Kidney capillary endothelial cell (primary cell): ENCODE results near the gene COMT.

Source experiments
- DNase-seq: peaks from one replicate; pipeline ENCODE4 v3.0.0-alpha.2; 2018; ENCODE audit warnings: low spot score

COMT gene

DNA sequence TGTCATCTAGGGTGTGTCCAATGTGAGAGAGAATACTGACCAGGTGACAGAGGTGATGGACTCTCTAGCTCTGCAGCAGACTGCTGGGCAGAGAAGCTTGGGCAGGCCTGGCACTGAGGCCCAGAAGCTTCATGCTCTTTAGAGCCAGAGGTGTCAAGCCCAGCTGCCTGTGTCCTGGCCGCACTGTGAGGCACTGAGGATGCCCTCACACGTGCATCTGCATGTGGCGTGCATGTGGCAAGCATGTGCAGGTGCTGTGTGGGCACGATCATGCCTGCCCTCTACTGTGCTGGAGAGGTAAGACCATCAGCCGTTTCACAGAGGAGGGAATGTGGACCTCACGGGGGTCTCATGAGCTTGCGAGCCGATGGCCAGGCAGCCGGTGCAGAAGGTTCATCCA lies 15.9 kb downstream of the COMT start:
- DNase-seq, result no peak

GRCh38 chr22:19958083-19959042 lies 16.8 kb downstream of the COMT start:
- no peak for DNase-seq

DNA sequence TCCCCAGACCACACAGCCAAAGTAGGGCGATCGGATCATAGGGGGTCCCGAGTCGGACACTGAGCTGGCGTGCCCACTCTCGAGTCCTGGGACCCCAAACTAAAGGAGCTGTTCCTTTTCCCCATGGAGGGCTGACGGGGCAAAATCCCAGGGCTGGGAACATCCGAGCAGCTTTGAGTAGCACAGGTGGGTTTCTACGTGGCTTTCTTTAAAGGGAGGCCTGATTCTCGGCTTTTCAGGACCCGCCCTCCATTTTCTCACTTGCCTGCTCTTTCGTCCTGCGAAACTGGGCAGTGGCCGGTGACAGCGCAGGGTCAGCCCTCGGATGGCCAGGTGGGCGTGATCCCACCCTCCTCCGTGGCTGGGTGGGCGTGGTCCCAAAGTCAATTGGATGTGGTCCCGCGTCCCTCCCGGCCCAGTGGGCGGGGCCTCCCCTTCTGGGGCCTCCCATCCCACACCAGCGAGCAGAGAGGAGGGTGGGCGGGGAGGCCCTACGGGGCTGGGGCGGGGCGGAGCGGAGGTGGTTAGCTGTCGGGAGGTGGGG lies 17.5 kb downstream of the COMT start:
- no peak for DNase-seq

- no peak for DNase-seq
These were observed 18.3 kb downstream of the COMT start for GRCh38 chr22:19959587-19960490.

- no peak for DNase-seq
These were observed 19.1 kb downstream of the COMT start for GRCh38 chr22:19960491-19961200.

DNA sequence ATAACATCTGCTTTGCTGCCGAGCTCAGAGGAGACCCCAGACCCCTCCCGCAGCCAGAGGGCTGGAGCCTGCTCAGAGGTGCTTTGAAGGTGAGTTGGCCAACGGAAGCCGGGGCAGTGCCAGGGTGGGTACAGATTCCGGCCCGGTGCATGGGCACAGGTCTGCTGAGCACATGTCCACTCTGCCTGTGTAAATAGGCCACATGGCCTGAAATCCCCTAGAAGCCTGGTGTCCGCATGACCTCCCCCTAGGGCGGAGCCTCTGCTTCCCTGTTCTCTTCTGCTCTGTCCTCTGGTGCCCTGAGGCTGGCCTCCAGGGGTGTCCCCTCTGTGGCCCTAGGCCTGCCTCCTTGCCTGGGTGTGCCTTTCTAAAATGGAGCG lies 19.6 kb downstream of the COMT start:
- DNase-seq, result no peak

GRCh38 chr22:19961868-19962245 lies 20.3 kb downstream of the COMT start:
- no peak for DNase-seq

DNA sequence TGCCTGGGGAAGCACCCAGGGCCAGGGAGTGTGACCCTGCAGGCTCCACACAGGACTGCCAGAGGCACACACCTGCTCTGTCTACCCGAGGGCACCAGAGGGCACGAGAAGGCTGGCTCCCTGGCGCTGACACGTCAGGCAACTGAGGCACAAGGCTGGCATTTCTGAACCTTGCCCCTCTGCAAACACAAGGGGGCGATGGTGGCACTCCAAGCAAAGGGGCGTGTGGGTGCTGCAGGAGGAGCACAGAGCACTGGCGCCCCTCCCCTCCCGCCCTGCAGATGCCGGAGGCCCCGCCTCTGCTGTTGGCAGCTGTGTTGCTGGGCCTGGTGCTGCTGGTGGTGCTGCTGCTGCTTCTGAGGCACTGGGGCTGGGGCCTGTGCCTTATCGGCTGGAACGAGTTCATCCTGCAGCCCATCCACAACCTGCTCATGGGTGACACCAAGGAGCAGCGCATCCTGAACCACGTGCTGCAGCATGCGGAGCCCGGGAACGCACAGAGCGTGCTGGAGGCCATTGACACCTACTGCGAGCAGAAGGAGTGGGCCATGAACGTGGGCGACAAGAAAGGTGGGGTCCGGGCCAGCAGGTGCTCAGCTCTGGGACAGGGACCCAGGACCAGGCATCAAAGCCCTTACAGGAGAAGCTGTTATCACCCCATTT lies 20.8 kb downstream of the COMT start:
- no peak for DNase-seq

- DNase-seq, result peak; percentile 62
These were observed 21.6 kb downstream of the COMT start for GRCh38 chr22:19962909-19963806.

DNA sequence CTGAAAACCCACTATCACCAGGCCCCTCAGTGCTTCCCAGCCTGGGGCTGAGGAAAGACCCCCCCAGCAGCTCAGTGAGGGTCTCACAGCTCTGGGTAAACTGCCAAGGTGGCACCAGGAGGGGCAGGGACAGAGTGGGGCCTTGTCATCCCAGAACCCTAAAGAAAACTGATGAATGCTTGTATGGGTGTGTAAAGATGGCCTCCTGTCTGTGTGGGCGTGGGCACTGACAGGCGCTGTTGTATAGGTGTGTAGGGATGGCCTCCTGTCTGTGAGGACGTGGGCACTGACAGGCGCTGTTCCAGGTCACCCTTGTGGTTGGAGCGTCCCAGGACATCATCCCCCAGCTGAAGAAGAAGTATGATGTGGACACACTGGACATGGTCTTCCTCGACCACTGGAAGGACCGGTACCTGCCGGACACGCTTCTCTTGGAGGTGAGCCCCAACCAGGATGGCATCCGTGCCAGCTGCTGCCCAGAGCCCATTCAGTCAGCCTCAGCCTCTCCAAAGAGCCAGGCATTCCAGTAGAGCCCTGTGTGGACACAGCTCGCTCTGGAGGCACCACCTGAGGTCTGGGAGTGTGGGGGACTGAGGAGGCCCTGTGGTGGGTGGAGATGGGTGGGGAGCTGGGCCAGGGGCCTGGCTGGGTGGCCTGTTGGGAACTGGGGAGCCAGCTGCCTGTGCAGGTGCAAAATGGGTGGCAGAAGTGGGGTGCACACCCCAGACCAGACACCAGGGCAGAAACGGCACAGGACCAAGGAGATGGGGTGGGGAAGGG lies 22.5 kb downstream of the COMT start:
- DNase-seq, result no peak

DNA sequence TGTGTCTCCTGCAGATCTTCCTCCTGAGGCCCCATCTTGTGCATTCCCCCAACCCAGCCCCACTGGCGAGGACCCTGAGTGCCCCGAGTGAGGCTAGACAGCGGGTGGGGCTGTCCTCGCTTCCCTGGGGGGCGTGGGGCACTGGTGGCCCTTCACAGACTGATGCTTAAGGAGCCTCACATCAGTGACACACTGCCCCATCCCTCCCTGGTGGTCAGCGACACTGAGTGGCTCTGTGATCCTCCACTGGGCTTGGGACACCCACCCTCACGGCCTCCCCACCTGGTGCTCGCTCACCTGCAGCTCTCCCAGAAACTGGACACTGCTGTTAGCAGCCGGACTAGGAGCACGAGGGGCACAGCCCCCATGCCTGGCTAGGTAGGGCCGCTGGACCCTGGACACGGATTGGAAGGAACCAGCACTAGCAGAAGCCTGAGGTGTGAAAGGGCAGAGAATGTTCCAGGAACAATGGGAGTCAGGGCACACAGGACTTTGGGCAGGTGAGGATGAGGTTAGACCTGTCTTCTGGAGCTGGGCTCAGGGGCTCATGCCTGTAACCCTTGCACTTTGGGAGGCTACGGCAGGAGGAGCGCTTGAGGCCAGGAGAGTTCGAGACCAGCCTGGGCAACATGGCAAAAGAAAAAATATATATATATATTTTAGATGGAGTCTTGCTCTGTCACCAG lies 23.3 kb downstream of the COMT start:
- DNase-seq, result no peak

DNA sequence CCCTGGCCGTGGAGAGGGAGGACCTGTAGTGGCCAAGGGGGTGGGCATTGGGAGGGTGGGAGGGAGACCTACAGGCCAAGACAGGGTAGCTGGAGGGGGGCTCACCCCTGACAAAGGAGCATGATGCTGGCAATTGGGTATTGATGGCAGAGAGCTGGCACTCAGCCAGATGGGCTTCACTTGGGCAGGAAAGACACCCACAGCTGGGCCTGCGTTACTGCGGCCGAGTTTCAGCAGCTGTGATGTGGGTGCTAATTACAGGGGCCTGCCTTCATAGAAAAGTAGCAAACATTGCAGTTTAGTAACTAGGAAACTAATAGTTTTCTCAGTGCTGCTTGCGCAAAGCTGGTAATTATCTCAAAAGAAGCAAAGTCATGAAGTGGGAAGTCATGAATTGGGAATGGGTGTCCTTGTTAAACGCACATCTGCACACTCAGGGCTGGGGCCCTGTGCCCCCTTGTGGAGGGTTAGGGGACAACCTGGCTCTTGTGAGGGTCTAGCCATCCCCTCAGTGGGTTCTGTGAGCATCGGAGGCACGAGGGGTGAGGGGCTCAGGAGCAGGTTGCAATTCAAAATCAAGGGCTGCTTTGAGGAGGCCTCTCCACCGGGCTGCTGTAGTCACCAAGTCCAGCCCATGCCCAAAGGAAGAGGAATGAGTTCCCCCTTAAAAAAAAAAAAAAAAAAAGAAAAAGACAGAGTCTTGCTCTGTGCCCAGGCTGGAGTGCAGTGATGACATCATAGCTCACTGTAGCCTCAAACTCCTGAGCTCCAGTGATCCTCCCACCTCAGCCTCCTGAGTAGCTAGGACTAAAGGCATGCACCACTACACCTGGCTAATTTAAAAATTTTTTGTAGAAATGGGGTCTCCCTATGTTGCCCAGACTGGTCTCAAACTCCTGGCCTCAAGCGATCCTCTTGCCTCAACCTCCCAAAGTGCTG lies 24.5 kb downstream of the COMT start:
- DNase-seq, result no peak

DNA sequence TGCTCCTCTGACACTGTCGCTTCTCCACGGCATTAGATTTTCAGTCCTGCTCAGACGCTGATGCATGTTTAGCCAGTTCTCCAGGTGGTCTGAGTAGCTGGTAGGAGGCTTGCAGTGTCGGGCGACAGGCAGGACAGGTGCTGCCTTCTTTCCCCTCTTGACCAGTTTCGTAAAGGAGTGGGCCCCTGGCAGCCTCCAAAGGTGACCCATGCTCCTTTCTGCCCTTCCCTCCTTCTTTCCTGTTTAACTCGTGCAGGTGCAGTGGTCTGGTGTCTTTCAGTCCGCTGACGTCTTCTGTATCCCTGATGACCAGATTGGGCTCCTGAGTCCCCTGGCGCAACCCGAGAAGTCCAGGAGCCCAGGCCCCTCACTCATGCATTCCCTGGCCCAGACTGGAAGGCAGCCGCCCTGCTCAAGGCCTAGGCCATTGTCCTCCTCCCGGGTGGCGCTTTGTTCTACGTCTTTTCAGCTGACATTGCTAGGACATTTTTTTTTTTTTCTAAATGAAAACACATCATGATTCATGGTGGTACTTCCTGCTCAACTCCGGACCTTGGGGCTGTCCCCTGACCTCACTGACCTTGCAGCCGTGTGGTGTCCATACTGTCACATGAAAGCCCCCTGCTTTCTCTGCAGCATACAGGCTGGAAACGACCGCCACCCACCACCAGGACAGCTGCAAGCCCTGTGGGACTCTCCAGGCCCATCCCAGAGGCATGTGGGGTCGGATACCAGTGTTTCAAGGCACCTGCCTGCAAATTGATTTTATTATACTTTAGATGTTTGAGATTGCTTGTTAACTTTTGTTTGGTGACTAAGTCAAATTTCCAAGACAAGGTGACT lies 25.6 kb downstream of the COMT start:
- peak; percentile 80 for DNase-seq

GRCh38 chr22:19967850-19968449 lies 26.4 kb downstream of the COMT start:
- DNase-seq, result no peak

- DNase-seq, result no peak
These were observed 26.9 kb downstream of the COMT start for GRCh38 chr22:19968450-19968891.

DNA sequence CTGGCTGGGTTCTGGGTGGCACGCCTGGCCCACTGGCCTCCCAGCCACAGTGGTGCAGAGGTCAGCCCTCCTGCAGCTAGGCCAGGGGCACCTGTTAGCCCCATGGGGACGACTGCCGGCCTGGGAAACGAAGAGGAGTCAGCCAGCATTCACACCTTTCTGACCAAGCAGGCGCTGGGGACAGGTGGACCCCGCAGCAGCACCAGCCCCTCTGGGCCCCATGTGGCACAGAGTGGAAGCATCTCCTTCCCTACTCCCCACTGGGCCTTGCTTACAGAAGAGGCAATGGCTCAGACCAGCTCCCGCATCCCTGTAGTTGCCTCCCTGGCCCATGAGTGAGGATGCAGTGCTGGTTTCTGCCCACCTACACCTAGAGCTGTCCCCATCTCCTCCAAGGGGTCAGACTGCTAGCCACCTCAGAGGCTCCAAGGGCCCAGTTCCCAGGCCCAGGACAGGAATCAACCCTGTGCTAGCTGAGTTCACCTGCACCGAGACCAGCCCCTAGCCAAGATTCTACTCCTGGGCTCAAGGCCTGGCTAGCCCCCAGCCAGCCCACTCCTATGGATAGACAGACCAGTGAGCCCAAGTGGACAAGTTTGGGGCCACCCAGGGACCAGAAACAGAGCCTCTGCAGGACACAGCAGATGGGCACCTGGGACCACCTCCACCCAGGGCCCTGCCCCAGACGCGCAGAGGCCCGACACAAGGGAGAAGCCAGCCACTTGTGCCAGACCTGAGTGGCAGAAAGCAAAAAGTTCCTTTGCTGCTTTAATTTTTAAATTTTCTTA lies 27.8 kb downstream of the COMT start:
- no peak for DNase-seq
